H1 (cell line): ENCODE data around the gene HEATR9. TPM values are rescaled to one million over a fixed set of nuclear protein-coding genes. Genes with fewer than 3 reads are reported as not detected.

ENCODE experiments used
- CEBPB ChIP-seq: IDR thresholded peaks from 2 replicates; pipeline ENCODE4 v1.6.1; 2012; ENCODE audit warnings: low read depth, low read length
- polyA plus RNA-seq, 7 experiments: library from polyadenylated mRNA; depleted of rRNA in 3 of 7; stranded (reverse) in 5 of 7; unstranded in 2 of 7; fragments of >200 nt in 5 of 7; fragments of 200-250 nt in 2 of 7; gene quantifications; 1 replicate in 5 of 7; 2 replicates in 1 of 7; 4 replicates in 1 of 7; pipeline versions ENCODE4 v1.2.1 to v1.2.3, GENCODE V29; 2011 to 2013; ENCODE audit warnings: missing spikeins in 2 of 7, mixed read lengths in 2 of 7
- total RNA-seq: library from RNA; stranded (reverse); fragmentation: NEBNext Ultra II Directional; extraction: Animal tissue kit (Norgen Biotek cat#: 25700); gene quantifications from 2 replicates; pipeline ENCODE4 v1.2.1, GENCODE V29; 2021
- TF ChIP-seq, protein P1 (sequence below), 3 experiments: IDR thresholded peaks; 1 replicate in 2 of 3; 2 replicates in 1 of 3; pipeline versions ENCODE4 v1.5.1 to v1.6.1; 2011; ENCODE audit warnings: low read length in 3 of 3, mild to moderate bottlenecking in 3 of 3, inconsistent platforms in 2 of 3, low read depth in 1 of 3, moderate library complexity in 1 of 3; ENCODE audit not compliant: insufficient read depth in 1 of 3; ENCODE audit errors: control extremely low read depth in 1 of 3

HEATR9 gene
- total and polyA plus RNA-seq, 2 of the 8 experiments (the other 6 are each of a cell fraction or from before 2014, with no cell fraction given): not detected

DNA sequence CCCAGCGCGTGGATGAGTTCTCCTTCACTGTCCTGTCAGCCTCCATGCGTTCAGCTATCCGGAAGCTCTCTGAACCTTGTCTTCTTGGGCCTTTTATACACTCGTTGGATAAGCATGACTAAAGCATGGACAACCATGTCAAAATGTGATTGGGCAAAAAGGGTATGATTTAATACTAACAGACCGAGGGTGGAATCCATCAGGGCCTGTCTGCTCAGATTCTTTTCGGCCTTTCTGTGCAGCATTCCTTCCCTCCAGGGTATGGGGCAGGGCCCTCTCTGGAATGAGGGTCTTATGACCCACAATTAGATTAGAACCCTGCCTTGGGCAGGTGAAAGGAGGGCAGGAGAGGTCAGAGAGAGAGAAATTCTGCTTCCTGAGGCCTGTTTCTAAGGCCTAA is 25.5 kb upstream of the HEATR9 start (continued):
- TF ChIP-seq, protein P1, sequence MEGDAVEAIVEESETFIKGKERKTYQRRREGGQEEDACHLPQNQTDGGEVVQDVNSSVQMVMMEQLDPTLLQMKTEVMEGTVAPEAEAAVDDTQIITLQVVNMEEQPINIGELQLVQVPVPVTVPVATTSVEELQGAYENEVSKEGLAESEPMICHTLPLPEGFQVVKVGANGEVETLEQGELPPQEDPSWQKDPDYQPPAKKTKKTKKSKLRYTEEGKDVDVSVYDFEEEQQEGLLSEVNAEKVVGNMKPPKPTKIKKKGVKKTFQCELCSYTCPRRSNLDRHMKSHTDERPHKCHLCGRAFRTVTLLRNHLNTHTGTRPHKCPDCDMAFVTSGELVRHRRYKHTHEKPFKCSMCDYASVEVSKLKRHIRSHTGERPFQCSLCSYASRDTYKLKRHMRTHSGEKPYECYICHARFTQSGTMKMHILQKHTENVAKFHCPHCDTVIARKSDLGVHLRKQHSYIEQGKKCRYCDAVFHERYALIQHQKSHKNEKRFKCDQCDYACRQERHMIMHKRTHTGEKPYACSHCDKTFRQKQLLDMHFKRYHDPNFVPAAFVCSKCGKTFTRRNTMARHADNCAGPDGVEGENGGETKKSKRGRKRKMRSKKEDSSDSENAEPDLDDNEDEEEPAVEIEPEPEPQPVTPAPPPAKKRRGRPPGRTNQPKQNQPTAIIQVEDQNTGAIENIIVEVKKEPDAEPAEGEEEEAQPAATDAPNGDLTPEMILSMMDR (IDR thresholded peaks at IDR 0.05; ENCODE audit: control extremely low read depth in 1 of 3, insufficient read depth in 1 of 3, low read depth in 1 of 3, low read length in 3 of 3): no peak
- TF ChIP-seq CEBPB: no peak
